Adipocyte (in vitro differentiated cells): Measurements from ENCODE around the gene CD58.

Source experiments
- DNase-seq: peaks from one replicate; pipeline ENCODE4 v3.0.0-alpha.2; 2015; ENCODE audit warnings: low read depth
- H3K27me3 ChIP-seq: replicated peaks from 2 replicates; pipeline ENCODE4 v1.7.0; 2013; ENCODE audit warnings: mild to moderate bottlenecking, low read length, moderate library complexity; ENCODE audit not compliant: control insufficient read depth, insufficient read depth
- H3K36me3 ChIP-seq: 2 replicates; pipeline ENCODE4 v1.7.0; 2013; ENCODE audit warnings: low read length, mild to moderate bottlenecking, moderate library complexity; ENCODE audit not compliant: control insufficient read depth, insufficient read depth, severe bottlenecking
- H3K4me1 ChIP-seq: 2 replicates; pipeline ENCODE4 v1.7.0; 2013; ENCODE audit warnings: mild to moderate bottlenecking, low read length, moderate library complexity; ENCODE audit not compliant: control insufficient read depth, insufficient read depth
- H3K4me3 ChIP-seq: 2 replicates; pipeline ENCODE4 v1.7.0; 2013; ENCODE audit warnings: mild to moderate bottlenecking, low read length, moderate library complexity
- H3K9ac ChIP-seq: 2 replicates; pipeline ENCODE4 v1.7.0; 2013; ENCODE audit warnings: mild to moderate bottlenecking, low read length, moderate library complexity
- H3K9me3 ChIP-seq: 2 replicates; pipeline ENCODE4 v1.7.0; 2013; ENCODE audit warnings: mild to moderate bottlenecking, low read length, moderate library complexity; ENCODE audit not compliant: control insufficient read depth

Gene CD58

DNA sequence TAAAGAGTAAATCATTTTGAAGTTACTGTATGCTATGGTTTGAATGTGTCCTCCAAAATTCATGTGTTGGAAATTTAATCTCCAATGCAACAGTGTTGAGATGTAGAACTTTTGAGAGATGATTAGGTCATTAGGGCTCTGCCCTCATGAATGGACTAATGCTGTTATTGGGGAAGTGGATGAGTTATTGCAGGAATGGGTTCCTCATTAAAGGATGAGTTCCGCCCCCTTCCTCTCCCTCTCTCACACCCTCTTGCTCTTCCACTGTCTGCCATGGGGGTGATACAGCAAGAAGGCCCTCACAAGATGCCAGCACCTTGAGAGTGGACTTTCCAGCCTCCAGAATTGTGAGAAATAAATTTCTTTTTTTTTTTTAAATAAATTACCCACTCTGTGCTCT is 100.2 kb downstream of the CD58 start:
- no peak overlapping the region for H3K9ac ChIP-seq
- no peaks in the 10 kb centered on the region for H3K27me3 ChIP-seq
- H3K36me3 ChIP-seq: no peaks in the 10 kb centered on the region
- H3K4me3 ChIP-seq: no peak overlapping the region
- no peaks in the 10 kb centered on the region for H3K4me1 ChIP-seq
- no peaks in the 10 kb centered on the region for H3K9me3 ChIP-seq
- DNase-seq: no peak

DNA sequence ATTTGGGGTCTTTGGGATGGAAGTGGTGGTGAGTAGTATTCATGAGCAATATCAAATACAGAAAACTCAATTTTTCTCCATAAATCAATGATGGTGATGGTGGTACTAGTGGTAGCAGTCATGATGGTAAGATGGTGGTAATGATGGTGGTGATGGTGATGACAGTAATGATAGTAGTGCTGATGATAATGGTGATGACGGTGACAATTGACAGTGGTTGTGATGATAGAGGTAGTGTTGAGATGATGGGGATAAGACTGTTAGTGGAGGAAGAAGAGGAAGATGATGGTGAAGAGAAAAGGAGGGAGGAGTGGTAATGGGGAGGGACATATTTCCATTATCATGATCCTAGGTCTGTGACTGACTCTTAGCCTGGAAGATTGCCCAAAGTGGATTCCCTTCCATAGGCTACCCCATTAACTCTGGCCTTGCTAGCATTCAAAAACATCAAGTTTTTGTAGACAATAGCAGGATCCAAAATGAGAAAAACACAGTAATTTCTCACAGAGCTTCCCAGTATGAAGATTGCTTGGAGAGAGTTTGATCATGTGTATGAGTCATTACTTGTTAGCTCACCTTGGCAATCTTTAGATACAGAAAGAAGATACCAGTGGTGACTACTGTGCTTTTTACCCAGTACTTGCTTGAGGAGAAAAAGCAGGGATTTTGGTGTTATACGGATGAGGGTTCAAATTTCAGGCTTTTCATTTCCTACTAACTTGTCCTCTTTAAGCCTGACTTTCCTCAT is 103.8 kb downstream of the CD58 start:
- no peak for DNase-seq
- no peak overlapping the region for H3K9ac ChIP-seq
- no peaks in the 10 kb centered on the region for H3K36me3 ChIP-seq
- H3K4me3 ChIP-seq: no peak overlapping the region
- no peaks in the 10 kb centered on the region for H3K9me3 ChIP-seq
- H3K27me3 ChIP-seq: peaks cover 8% of the 10 kb centered on the region
- H3K4me1 ChIP-seq: no peaks in the 10 kb centered on the region

DNA sequence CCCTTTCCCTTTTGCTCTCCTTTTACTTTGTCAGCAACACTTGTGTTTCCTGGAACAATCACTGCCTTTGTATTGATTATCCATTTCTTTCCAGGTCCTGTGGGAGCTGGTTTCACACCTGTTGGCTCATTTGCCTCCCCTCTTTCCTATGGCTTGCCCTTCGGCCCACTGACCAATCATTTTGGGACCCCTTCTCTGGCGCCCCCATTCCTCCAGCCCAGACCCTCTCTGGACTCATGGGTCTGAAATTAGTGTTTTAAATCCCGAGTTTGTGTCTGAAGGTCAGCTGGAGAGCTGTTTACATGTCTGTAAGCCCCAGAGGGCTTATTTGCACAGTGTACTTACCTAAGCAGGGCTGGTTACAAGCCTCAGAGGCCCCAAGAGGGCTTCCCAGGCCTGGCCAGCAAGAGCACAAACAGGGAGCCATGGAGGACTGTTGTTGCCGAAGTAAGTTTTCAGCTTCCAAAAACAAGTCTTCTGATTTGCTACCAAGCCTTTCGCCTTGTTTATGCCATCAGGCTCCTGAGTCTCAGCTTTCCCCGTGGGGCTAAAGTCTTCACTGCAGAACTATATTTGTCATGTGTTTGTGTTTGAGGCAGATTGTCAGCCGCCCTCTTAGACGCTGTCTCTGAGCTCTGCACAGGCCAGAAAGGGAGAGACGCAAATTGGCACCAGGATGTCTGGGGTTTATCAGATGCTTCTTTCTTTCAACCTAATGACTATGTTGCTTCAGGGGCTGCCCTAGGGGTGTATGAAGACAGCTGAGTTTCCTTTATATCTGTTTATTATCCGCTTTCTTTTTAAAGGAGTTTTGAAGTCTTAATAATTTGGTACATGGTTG is 104.8 kb downstream of the CD58 start:
- Histone ChIP-seq H3K4me3 (no peak overlapping the region), H3K4me1 (no peaks in the 10 kb centered on the region), H3K9me3 (no peaks in the 10 kb centered on the region), H3K9ac (no peak overlapping the region), H3K36me3 (no peaks in the 10 kb centered on the region), H3K27me3 (peaks cover 8% of the 10 kb centered on the region)
- no peak for DNase-seq

DNA sequence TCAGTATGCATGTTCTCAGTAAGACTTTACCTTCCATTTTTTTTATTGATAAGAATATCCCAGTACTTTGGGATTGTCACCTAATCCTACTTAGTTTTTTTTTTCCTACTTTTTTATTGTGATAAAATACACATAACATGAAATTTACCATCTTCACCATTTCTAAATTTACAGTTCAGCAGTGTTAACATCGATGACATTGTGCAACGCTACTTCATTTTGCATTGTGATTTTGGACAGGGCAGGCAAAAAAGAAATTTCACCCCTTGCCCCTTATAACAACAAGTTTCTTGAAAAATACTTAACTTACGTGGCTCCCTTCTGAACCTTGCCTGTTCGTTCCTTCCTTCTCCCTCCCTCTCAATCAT is 105.4 kb downstream of the CD58 start:
- H3K27me3 ChIP-seq: peaks cover 8% of the 10 kb centered on the region
- H3K9ac ChIP-seq: no peak overlapping the region
- no peak overlapping the region for H3K4me3 ChIP-seq

More for the DNA sequence above, 105.4 kb downstream of the CD58 start:
- Histone ChIP-seq H3K4me1 (no peaks in the 10 kb centered on the region), H3K36me3 (no peaks in the 10 kb centered on the region), H3K9me3 (no peaks in the 10 kb centered on the region)
- DNase-seq: no peak
